GM23338 (cell line): ENCODE data around the gene PCLAF. TPM values are rescaled to one million over a fixed set of nuclear protein-coding genes. Genes with fewer than 3 reads are reported as not detected.

ENCODE experiments used
- ATAC-seq: fragments of 200-7000 bp; cut with Tn5 transposase; 3 replicates; pipeline ENCODE4 v1.9.1; 2020
- DNase-seq: peaks from one replicate; pipeline ENCODE4 v3.0.0-alpha.2; 2015; ENCODE audit warnings: low spot score
- H2AFZ ChIP-seq: fragments of 200-600 bp; sonication (generic); 2 replicates; pipeline ENCODE4 v1.8.0; 2016; ENCODE audit warnings: antibody characterized with exemption, mild to moderate bottlenecking, moderate library complexity
- H3F3A ChIP-seq: fragments of 200-600 bp; sonication (generic); replicated peaks from 2 replicates; pipeline ENCODE4 v1.8.0; 2017; ENCODE audit warnings: antibody characterized with exemption, mixed run types, low read depth
- H3K27ac ChIP-seq: fragments of 200-600 bp; sonication (generic); 2 replicates; pipeline ENCODE4 v1.6.1; 2016; ENCODE audit warnings: low read depth
- H3K27me3 ChIP-seq: fragments of 200-600 bp; sonication (generic); 2 replicates; pipeline ENCODE4 v1.8.0; 2016; ENCODE audit warnings: mild to moderate bottlenecking, mixed run types, moderate library complexity; ENCODE audit not compliant: insufficient read depth
- H3K36me3 ChIP-seq: fragments of 200-600 bp; sonication (generic); 2 replicates; pipeline ENCODE4 v1.8.0; 2016; ENCODE audit warnings: mild to moderate bottlenecking; ENCODE audit not compliant: insufficient read depth
- H3K4me1 ChIP-seq: fragments of 200-600 bp; sonication (generic); 2 replicates; pipeline ENCODE4 v1.8.0; 2016; ENCODE audit warnings: mild to moderate bottlenecking, moderate library complexity; ENCODE audit not compliant: insufficient read depth
- H3K4me2 ChIP-seq: fragments of 200-600 bp; sonication (generic); 2 replicates; pipeline ENCODE4 v1.7.1; 2017; ENCODE audit warnings: mixed run types
- H3K4me3 ChIP-seq: fragments of 200-600 bp; sonication (generic); 2 replicates; pipeline ENCODE4 v1.6.1; 2016; ENCODE audit warnings: mixed run types
- H3K79me2 ChIP-seq: fragments of 200-600 bp; sonication (generic); replicated peaks from 2 replicates; pipeline ENCODE4 v1.8.0; 2017; ENCODE audit warnings: mild to moderate bottlenecking; ENCODE audit not compliant: insufficient read depth
- H3K9me2 ChIP-seq: fragments of 200-600 bp; sonication (generic); 2 replicates; pipeline ENCODE4 v1.8.0; 2017; ENCODE audit not compliant: insufficient read depth
- H4K20me1 ChIP-seq: fragments of 200-600 bp; sonication (generic); replicated peaks from 2 replicates; pipeline ENCODE4 v1.8.0; 2017; ENCODE audit warnings: mild to moderate bottlenecking; ENCODE audit not compliant: insufficient read depth
- H3K27ac Mint-ChIP-seq: 2 replicates; pipeline ENCODE4 v1.8.0; 2020; ENCODE audit warnings: inconsistent platforms, mild to moderate bottlenecking, moderate library complexity, mixed read lengths
- H3K27me3 Mint-ChIP-seq: 3 replicates; pipeline ENCODE4 v1.8.0; 2022; ENCODE audit warnings: low read depth, mild to moderate bottlenecking, moderate library complexity, mixed read lengths, inconsistent platforms; ENCODE audit not compliant: insufficient read depth, poor library complexity
- H3K36me3 Mint-ChIP-seq: 3 replicates; pipeline ENCODE4 v1.8.0; 2021; ENCODE audit warnings: low read depth, mild to moderate bottlenecking, inconsistent platforms, moderate library complexity, mixed read lengths
- H3K4me1 Mint-ChIP-seq: 3 replicates; pipeline ENCODE4 v1.8.0; 2020; ENCODE audit warnings: mild to moderate bottlenecking, inconsistent platforms, mixed read lengths
- H3K4me3 Mint-ChIP-seq: 3 replicates; pipeline ENCODE4 v1.8.0; 2021; ENCODE audit warnings: moderate library complexity, mild to moderate bottlenecking, inconsistent platforms, mixed read lengths
- H3K9me3 Mint-ChIP-seq: 3 replicates; pipeline ENCODE4 v1.8.0; 2020; ENCODE audit warnings: moderate library complexity, mild to moderate bottlenecking, inconsistent platforms, mixed read lengths
- CREB1 ChIP-seq: fragments of 250-450 bp; sonication (Bioruptor Pico); IDR thresholded peaks from 2 replicates; pipeline ENCODE4 v1.5.0; 2020; ENCODE audit warnings: low read depth, mild to moderate bottlenecking, moderate library complexity
- EZH2 ChIP-seq: fragments of 200-600 bp; sonication (generic); IDR thresholded peaks from one replicate; pipeline ENCODE4 v1.8.0; 2017; ENCODE audit warnings: antibody characterized with exemption, mild to moderate bottlenecking, low read depth; ENCODE audit not compliant: unreplicated experiment
- JUNB ChIP-seq: IDR thresholded peaks from one replicate; pipeline ENCODE4 v1.6.1; 2016; ENCODE audit warnings: antibody characterized with exemption; ENCODE audit not compliant: unreplicated experiment
- NANOG ChIP-seq: IDR thresholded peaks from 2 replicates; pipeline ENCODE4 v1.6.1; 2016; ENCODE audit warnings: antibody characterized with exemption, borderline replicate concordance
- polyA plus RNA-seq: library from polyadenylated mRNA; unstranded; fragments of >200 nt; fragmentation: Nextera tagmentation; extraction: Ambion mirVana; gene quantifications from 2 replicates; pipeline ENCODE4 v1.2.1, GENCODE V29; 2016
- total RNA-seq: library from RNA; depleted of rRNA; stranded (reverse); fragments of >200 nt; shearing (Covaris generic); gene quantifications from 2 replicates; pipeline ENCODE4 v1.2.3, GENCODE V29; 2014
- TF ChIP-seq, protein P1 (sequence below): IDR thresholded peaks from one replicate; pipeline ENCODE4 v1.6.1; 2018; ENCODE audit warnings: antibody characterized with exemption; ENCODE audit not compliant: unreplicated experiment
- TF ChIP-seq, protein P2 (sequence below), 2 experiments: fragments of 200-600 bp in 1 of 2; sonication (generic) in 1 of 2; conservative IDR thresholded peaks; 2 replicates each; pipeline versions ENCODE4 v1.5.1 to v1.6.1; 2016 to 2017; ENCODE audit warnings: antibody characterized with exemption in 2 of 2, low read depth in 2 of 2, mild to moderate bottlenecking in 2 of 2, moderate library complexity in 1 of 2

PCLAF gene
- total and polyA plus RNA-seq, 2 experiments from 2014 or later = 48.9 to 206 TPM

DNA sequence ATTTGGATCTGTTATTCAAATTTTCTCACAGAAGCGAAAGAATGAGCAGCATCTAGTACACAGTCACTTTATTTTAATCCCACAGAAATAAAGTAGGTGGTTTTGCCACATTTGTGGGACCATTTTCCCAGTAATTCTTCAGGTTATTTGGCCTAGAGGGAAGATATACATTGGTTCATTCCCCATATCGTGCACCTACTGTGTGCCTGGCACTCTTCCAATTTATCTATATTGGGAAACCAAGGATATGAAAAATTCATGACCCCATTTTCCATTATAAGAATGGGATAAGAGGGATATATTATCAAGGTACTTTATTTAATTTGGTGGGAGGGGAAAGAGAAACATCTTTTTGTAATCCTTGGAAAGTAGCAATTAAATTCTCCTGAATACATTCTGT lies 41.5 kb upstream of the PCLAF start:
- H4K20me1 ChIP-seq = no peaks in the 10 kb centered on the region; the same call in none of the 2 replicates
- ATAC-seq (no peak), DNase-seq (no peak)
- no peaks in the 10 kb centered on the region for H3K9me2 ChIP-seq
- no peaks in the 10 kb centered on the region for H3F3A ChIP-seq
- Mint-ChIP-seq H3K27ac (no peak overlapping the region), H3K36me3 (peaks cover 22% of the 10 kb centered on the region; the same call in 2 of the 3 replicates), H3K4me3 (no peak overlapping the region), H3K9me3 (no peaks in the 10 kb centered on the region), H3K4me1 (no peaks in the 10 kb centered on the region), H3K27me3 (peaks cover 3% of the 10 kb centered on the region)
- no peaks in the 10 kb centered on the region for H3K27me3 ChIP-seq
- H3K27ac ChIP-seq = no peak overlapping the region
- H3K36me3 ChIP-seq = no peaks in the 10 kb centered on the region
- H3K4me1 ChIP-seq = no peaks in the 10 kb centered on the region
- H2AFZ ChIP-seq = no peak overlapping the region
- TF ChIP-seq EZH2 = no peak
- no peak for TF ChIP-seq CREB1 (CRISPR knock-in tag)
- H3K4me2 ChIP-seq = no peak overlapping the region
- no peaks in the 10 kb centered on the region for H3K79me2 ChIP-seq
- no peak overlapping the region for H3K4me3 ChIP-seq

DNA sequence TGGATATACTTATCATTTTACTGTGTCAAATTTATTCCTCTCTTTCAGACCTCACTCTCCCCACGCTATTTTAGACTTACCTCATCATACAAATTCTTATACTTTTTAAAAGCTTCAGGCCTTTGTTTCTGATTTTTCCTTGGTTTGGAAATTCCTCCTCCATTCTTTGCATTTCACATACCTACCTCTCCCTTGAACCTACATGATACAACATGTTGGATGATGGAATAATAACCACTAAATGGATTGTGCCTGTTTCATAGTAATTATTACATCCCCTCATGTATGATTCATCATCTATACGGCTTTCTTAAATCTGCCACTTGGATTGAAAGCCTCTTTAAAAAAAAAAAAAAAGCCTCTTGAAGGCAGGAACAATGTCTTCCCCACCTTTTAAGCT lies 31.0 kb upstream of the PCLAF start:
- Histone ChIP-seq H3K4me3 (no peak overlapping the region), H3K27me3 (no peaks in the 10 kb centered on the region), H2AFZ (no peak overlapping the region), H3K79me2 (no peaks in the 10 kb centered on the region), H3K4me2 (no peak overlapping the region), H3K4me1 (no peaks in the 10 kb centered on the region), H4K20me1 (peaks cover 5% of the 10 kb centered on the region; the same call in 1 of the 2 replicates), H3F3A (0 out of 2 replicates have a peak, but pooled peaks cover 3% of the 10 kb centered on the region), H3K36me3 (peaks cover 1% of the 10 kb centered on the region; the same call in 1 of the 2 replicates), H3K27ac (no peak overlapping the region), H3K9me2 (no peaks in the 10 kb centered on the region)
- Mint-ChIP-seq H3K36me3 (peaks cover 40% of the 10 kb centered on the region; the same call in 2 of the 3 replicates), H3K4me3 (no peak overlapping the region), H3K27me3 (peaks cover 1% of the 10 kb centered on the region), H3K9me3 (no peaks in the 10 kb centered on the region), H3K4me1 (no peaks in the 10 kb centered on the region), H3K27ac (no peak overlapping the region)
- no peak for ATAC-seq
- TF ChIP-seq, protein P1, sequence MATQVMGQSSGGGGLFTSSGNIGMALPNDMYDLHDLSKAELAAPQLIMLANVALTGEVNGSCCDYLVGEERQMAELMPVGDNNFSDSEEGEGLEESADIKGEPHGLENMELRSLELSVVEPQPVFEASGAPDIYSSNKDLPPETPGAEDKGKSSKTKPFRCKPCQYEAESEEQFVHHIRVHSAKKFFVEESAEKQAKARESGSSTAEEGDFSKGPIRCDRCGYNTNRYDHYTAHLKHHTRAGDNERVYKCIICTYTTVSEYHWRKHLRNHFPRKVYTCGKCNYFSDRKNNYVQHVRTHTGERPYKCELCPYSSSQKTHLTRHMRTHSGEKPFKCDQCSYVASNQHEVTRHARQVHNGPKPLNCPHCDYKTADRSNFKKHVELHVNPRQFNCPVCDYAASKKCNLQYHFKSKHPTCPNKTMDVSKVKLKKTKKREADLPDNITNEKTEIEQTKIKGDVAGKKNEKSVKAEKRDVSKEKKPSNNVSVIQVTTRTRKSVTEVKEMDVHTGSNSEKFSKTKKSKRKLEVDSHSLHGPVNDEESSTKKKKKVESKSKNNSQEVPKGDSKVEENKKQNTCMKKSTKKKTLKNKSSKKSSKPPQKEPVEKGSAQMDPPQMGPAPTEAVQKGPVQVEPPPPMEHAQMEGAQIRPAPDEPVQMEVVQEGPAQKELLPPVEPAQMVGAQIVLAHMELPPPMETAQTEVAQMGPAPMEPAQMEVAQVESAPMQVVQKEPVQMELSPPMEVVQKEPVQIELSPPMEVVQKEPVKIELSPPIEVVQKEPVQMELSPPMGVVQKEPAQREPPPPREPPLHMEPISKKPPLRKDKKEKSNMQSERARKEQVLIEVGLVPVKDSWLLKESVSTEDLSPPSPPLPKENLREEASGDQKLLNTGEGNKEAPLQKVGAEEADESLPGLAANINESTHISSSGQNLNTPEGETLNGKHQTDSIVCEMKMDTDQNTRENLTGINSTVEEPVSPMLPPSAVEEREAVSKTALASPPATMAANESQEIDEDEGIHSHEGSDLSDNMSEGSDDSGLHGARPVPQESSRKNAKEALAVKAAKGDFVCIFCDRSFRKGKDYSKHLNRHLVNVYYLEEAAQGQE = no peak
- no peak for TF ChIP-seq JUNB
- no peak for TF ChIP-seq NANOG
- no peak for TF ChIP-seq EZH2
- TF ChIP-seq, protein P2, sequence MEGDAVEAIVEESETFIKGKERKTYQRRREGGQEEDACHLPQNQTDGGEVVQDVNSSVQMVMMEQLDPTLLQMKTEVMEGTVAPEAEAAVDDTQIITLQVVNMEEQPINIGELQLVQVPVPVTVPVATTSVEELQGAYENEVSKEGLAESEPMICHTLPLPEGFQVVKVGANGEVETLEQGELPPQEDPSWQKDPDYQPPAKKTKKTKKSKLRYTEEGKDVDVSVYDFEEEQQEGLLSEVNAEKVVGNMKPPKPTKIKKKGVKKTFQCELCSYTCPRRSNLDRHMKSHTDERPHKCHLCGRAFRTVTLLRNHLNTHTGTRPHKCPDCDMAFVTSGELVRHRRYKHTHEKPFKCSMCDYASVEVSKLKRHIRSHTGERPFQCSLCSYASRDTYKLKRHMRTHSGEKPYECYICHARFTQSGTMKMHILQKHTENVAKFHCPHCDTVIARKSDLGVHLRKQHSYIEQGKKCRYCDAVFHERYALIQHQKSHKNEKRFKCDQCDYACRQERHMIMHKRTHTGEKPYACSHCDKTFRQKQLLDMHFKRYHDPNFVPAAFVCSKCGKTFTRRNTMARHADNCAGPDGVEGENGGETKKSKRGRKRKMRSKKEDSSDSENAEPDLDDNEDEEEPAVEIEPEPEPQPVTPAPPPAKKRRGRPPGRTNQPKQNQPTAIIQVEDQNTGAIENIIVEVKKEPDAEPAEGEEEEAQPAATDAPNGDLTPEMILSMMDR (conservative IDR thresholded peaks at IDR 0.05; ENCODE audit: low read depth in 2 of 2) = no peak
- DNase-seq = no peak
